ENCODE measurements around the gene CTBP2. TPM values are rescaled to one million over a fixed set of nuclear protein-coding genes. Genes with fewer than 3 reads are reported as not detected.
A peak's percentile ranks its signal among the peaks of the same experiment; 100 is the strongest.

CTBP2 gene
- total RNA-seq, 2 donors from 2014 or later, result 32.0 to 49.0 TPM

DNA sequence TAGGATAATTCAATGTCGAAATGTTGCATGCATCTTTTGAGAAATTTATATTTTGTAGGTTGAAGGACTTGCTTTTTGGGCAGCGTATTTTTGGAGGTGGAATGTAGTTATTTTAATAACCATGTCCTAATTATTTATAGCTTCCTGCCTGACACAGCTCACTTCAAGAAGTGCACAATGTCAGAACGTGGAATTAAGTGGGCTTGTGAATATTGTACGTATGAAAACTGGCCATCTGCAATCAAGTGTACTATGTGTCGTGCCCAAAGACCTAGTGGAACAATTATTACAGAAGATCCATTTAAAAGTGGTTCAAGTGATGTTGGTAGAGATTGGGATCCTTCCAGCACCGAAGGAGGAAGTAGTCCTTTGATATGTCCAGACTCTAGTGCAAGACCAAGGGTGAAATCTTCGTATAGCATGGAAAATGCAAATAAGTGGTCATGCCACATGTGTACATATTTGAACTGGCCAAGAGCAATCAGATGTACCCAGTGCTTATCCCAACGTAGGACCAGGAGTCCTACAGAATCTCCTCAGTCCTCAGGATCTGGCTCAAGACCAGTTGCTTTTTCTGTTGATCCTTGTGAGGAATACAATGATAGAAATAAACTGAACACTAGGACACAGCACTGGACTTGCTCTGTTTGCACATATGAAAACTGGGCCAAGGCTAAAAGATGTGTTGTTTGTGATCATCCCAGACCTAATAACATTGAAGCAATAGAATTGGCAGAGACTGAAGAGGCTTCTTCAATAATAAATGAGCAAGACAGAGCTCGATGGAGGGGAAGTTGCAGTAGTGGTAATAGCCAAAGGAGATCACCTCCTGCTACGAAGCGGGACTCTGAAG, 217.8 kb downstream of the CTBP2 start:
- H3K27me3 ChIP-seq, result no peaks in the 10 kb centered on the region
- H3K4me3 ChIP-seq, result no peak overlapping the region
- no peaks in the 10 kb centered on the region for H3K36me3 ChIP-seq (replicated peaks in 1 of 2; ENCODE audit: insufficient read depth in 1 of 2, low read depth in 2 of 2)
- WGBS, 2 donors, result 58 to 70% methylated on average over 11 of the region's 11 CpGs
- DNase-seq (no peak), ATAC-seq (no peak)
- peak overlapping the region in 2 of 4 donors; percentile 2 to 16 for H3K27ac ChIP-seq
- H3K4me1 ChIP-seq, result peaks cover 54% of the 10 kb centered on the region
- intact Hi-C loops (cut with DNase I), result no loop called here
- TF ChIP-seq POLR2A (IDR thresholded peaks at IDR 0.05), result no peak
- TF ChIP-seq, protein P1, sequence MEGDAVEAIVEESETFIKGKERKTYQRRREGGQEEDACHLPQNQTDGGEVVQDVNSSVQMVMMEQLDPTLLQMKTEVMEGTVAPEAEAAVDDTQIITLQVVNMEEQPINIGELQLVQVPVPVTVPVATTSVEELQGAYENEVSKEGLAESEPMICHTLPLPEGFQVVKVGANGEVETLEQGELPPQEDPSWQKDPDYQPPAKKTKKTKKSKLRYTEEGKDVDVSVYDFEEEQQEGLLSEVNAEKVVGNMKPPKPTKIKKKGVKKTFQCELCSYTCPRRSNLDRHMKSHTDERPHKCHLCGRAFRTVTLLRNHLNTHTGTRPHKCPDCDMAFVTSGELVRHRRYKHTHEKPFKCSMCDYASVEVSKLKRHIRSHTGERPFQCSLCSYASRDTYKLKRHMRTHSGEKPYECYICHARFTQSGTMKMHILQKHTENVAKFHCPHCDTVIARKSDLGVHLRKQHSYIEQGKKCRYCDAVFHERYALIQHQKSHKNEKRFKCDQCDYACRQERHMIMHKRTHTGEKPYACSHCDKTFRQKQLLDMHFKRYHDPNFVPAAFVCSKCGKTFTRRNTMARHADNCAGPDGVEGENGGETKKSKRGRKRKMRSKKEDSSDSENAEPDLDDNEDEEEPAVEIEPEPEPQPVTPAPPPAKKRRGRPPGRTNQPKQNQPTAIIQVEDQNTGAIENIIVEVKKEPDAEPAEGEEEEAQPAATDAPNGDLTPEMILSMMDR (IDR thresholded peaks at IDR 0.05), result no peak
- no peaks in the 10 kb centered on the region for H3K9me3 ChIP-seq

DNA sequence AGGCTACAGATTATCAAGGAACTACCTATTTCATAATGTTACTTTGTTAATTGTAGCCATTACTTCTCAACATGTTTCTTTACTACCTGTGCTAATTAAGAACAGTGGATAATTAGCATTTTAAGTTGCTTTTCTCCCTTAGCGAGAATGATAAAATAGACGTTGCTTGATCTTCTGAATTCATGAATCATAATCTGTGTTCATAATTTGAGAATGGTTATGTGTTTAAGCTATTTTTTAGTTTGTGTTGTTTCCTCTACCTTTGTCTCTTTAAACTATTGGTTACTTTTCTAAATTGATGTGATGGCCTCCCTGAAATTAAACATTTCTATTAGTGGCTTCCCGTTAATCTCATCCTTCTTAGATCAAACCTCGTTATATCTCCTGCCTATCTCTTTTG, 218.5 kb downstream of the CTBP2 start, which contains the start of gene ZRANB1:
ZRANB1 (plus strand) TSS at position 301 of the 400 bp plus-strand sequence. CDS start 371 bp downstream, outside the sequence.
- Histone ChIP-seq H3K27ac (peak within 1 kb of the TSS in 2 of 4 donors; percentile 2 to 16), H3K4me1 (peaks cover 50% of the 10 kb centered on the region), H3K27me3 (no peaks in the 10 kb centered on the region), H3K4me3 (no peak within 1 kb of the TSS), H3K9me3 (no peaks in the 10 kb centered on the region), H3K36me3 (replicated peaks in 1 of 2; ENCODE audit: insufficient read depth in 1 of 2, low read depth in 2 of 2) (no peaks in the 10 kb centered on the region)
- intact Hi-C loops (cut with DNase I), result no loop called here
- 66 to 76% methylated on average over 4 of the region's 4 CpGs for WGBS, 2 donors
- no peak for ATAC-seq
- DNase-seq, result no peak
- TF ChIP-seq, protein P1 (IDR thresholded peaks at IDR 0.05), result no peak
- TF ChIP-seq POLR2A (IDR thresholded peaks at IDR 0.05), result no peak

DNA sequence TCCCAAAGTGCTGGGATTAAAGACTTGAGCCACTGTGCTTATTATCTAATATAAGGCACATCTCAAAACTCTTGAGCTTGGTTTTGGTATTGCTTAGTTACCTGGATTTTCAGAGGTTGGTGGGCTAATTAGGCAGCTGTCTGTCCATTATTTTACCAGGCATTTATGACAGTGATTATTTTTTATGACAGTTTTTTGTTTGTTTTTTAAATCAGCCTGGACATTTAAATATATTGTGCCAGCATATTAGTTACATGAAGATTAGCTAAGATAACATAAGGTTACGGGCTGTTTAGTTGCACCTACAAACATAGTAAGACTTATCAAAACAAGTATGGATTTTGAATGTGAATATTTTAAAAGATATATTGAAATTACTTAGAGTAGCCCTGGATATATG, 221.1 kb downstream of the CTBP2 start:
- TF ChIP-seq, protein P1 (IDR thresholded peaks at IDR 0.05), result no peak
- no peak for DNase-seq

DNA sequence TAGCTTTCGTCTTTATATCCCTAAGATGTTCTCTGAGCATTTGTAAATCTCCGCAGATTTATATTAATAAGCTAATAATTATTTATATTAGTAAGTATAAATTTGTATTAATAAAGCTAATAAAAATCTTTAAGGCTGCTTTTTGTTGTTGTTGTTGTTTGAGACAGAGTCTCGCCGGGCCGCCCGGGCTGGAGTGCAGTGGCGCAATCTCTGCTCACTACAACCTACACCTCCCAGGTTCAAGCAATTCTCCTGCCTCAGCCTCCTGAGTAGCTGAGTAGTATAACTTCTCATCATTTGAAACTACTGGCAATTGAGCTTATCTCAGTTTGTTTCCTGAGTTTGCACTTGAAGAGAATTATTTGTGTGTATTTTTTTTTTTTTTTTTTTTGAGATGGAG, 223.6 kb downstream of the CTBP2 start:
- TF ChIP-seq, protein P1 (IDR thresholded peaks at IDR 0.05), result no peak
- no peak for TF ChIP-seq POLR2A (IDR thresholded peaks at IDR 0.05)
- ATAC-seq, result no peak
- H3K4me1 ChIP-seq, result peaks cover 31% of the 10 kb centered on the region

More for the DNA sequence above, 221.1 kb downstream of the CTBP2 start:
- Histone ChIP-seq H3K36me3 (replicated peaks in 1 of 2; ENCODE audit: insufficient read depth in 1 of 2, low read depth in 2 of 2) (no peaks in the 10 kb centered on the region), H3K27ac (no peak overlapping the region), H3K9me3 (no peaks in the 10 kb centered on the region), H3K4me3 (no peak overlapping the region), H3K27me3 (no peaks in the 10 kb centered on the region), H3K4me1 (peaks cover 45% of the 10 kb centered on the region)
- 48 to 55% methylated on average over 1 of the region's 1 CpG for WGBS, 2 donors
- intact Hi-C loops (cut with DNase I), result no loop called here
- ATAC-seq, result no peak

More for the DNA sequence above, 223.6 kb downstream of the CTBP2 start:
- Histone ChIP-seq H3K27ac (no peak overlapping the region), H3K27me3 (no peaks in the 10 kb centered on the region), H3K4me3 (no peak overlapping the region), H3K36me3 (replicated peaks in 1 of 2; ENCODE audit: insufficient read depth in 1 of 2, low read depth in 2 of 2) (no peaks in the 10 kb centered on the region), H3K9me3 (no peaks in the 10 kb centered on the region)
- DNase-seq, result no peak
- 88 to 95% methylated on average over 7 of the region's 7 CpGs for WGBS, 2 donors
- intact Hi-C loops (cut with DNase I), result no loop called here
